PC-3 (cell line): ENCODE data around the gene WLS. TPM values are rescaled to one million over a fixed set of nuclear protein-coding genes. Genes with fewer than 3 reads are reported as not detected.

Experiments used
- ATAC-seq: fragments of 200-7000 bp; cut with Tn5 transposase; 2 replicates; pipeline ENCODE4 v1.9.1; 2020; ENCODE audit warnings: mild to moderate bottlenecking, moderate library complexity
- BruUV-seq: library from RNA; stranded (reverse); fragments of 400-500 nt; replicated peaks from 2 replicates; lab custom pipeline; 2021; lab: Mats Ljungman, UMichigan
- CTCF ChIA-PET: fragments of 300-600 bp; sonication (Branson Sonifier 250); formaldehyde crosslinking; loops from one replicate; lab custom pipeline; 2022; ENCODE audit warnings: antibody characterized with exemption; lab: Charles Lee
- POLR2A ChIA-PET: fragments of 300-600 bp; sonication (Branson Sonifier 250); formaldehyde crosslinking; loops from one replicate; lab custom pipeline; 2022; ENCODE audit warnings: antibody characterized with exemption; ENCODE audit not compliant: unreplicated experiment; lab: Charles Lee
- DNase-seq: peaks from one replicate; pipeline ENCODE4 v3.0.0-alpha.2; 2015
- H2AFZ ChIP-seq: fragments of 300-600 bp; sonication (generic); 2 replicates; pipeline ENCODE4 v1.6.0; 2016; ENCODE audit warnings: antibody characterized with exemption, low read length
- H3F3A ChIP-seq: fragments of 300-600 bp; sonication (generic); one replicate; pipeline ENCODE4 v1.6.0; 2017; ENCODE audit warnings: antibody characterized with exemption, low read length, control low read depth, mild to moderate bottlenecking; ENCODE audit not compliant: unreplicated experiment
- H3K27ac ChIP-seq: fragments of 300-600 bp; sonication (generic); 2 replicates; pipeline ENCODE4 v1.5.1; 2016; ENCODE audit warnings: mild to moderate bottlenecking, low read length
- H3K27me3 ChIP-seq: fragments of 300-600 bp; sonication (generic); 2 replicates; pipeline ENCODE4 v1.6.1; 2016; ENCODE audit warnings: low read length, mixed read lengths
- H3K36me3 ChIP-seq: fragments of 300-600 bp; sonication (generic); 2 replicates; pipeline ENCODE4 v1.6.1; 2016; ENCODE audit warnings: low read depth, mixed run types, low read length, mixed read lengths
- H3K4me1 ChIP-seq: fragments of 300-600 bp; sonication (generic); 2 replicates; pipeline ENCODE4 v1.5.1; 2016; ENCODE audit warnings: low read length; ENCODE audit not compliant: insufficient read depth
- H3K4me2 ChIP-seq: fragments of 300-600 bp; sonication (generic); 2 replicates; pipeline ENCODE4 v1.6.0; 2016; ENCODE audit warnings: low read length
- H3K4me3 ChIP-seq: fragments of 300-600 bp; sonication (generic); 2 replicates; pipeline ENCODE4 v1.5.1; 2016; ENCODE audit warnings: mild to moderate bottlenecking, low read length, mixed read lengths
- H3K79me2 ChIP-seq: fragments of 300-600 bp; sonication (generic); 2 replicates; pipeline ENCODE4 v1.6.1; 2017; ENCODE audit warnings: low read length, mixed read lengths
- H3K9ac ChIP-seq: fragments of 300-600 bp; sonication (generic); 2 replicates; pipeline ENCODE4 v1.6.0; 2016; ENCODE audit warnings: mild to moderate bottlenecking, low read length
- H3K9me2 ChIP-seq: fragments of 300-600 bp; sonication (generic); replicated peaks from 2 replicates; pipeline ENCODE4 v1.6.1; 2016; ENCODE audit warnings: mixed run types, low read length, mixed read lengths
- H3K9me3 ChIP-seq: fragments of 300-600 bp; sonication (generic); 2 replicates; pipeline ENCODE4 v1.6.1; 2016; ENCODE audit warnings: low read length, mixed read lengths
- H4K20me1 ChIP-seq: fragments of 300-600 bp; sonication (generic); 2 replicates; pipeline ENCODE4 v1.6.1; 2016; ENCODE audit warnings: low read length, mixed read lengths
- EZH2 ChIP-seq: fragments of 300-600 bp; sonication (generic); IDR thresholded peaks from one replicate; pipeline ENCODE4 v1.6.1; 2017; ENCODE audit warnings: antibody characterized with exemption, mild to moderate bottlenecking, low read length; ENCODE audit not compliant: unreplicated experiment
- EZH2phosphoT487 ChIP-seq: fragments of 300-600 bp; sonication (generic); IDR thresholded peaks from 2 replicates; pipeline ENCODE4 v1.6.1; 2018; ENCODE audit warnings: mild to moderate bottlenecking, antibody characterized with exemption, low read length, borderline replicate concordance
- intact Hi-C: fragments of 100-400 bp; cut with micrococcal nuclease; formaldehyde crosslinking; loops from 2 replicates; pipeline ENCODE4 v1.9.0; 2023
- total RNA-seq: library from RNA; depleted of rRNA; stranded (reverse); fragments of >200 nt; gene quantifications from 2 replicates; pipeline ENCODE4 v1.2.3, GENCODE V29; 2014
- TF ChIP-seq, protein P1 (sequence below): fragments of 300-600 bp; sonication (generic); conservative IDR thresholded peaks from 2 replicates; pipeline ENCODE4 v1.5.1; 2017; ENCODE audit warnings: antibody characterized with exemption, low read depth, mild to moderate bottlenecking, low read length

Gene WLS
- total RNA-seq, 1 experiment from 2014 or later = 19.1 TPM

DNA sequence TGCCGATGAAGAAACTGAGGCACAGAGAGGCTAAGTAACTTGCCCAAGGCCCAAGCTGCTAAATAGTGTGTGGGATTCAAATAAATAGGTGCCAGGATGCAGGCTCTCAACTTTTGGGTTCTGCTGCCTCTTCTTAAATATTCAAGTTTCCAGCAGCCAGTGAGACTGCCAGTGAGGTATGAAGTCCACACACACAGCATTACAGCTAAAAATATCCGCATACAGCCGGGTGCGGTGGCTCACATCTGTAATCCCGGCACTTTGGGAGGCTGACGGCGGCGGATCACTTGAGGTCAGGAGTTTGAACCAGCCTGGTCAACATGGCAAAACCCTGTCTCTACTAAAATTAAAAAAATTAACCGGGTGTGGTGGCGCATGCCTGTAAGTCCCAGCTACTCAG is 103.5 kb downstream of the WLS start:
- no peaks in the 10 kb centered on the region for H3K9me3 ChIP-seq
- H3K79me2 ChIP-seq = no peaks in the 10 kb centered on the region
- no peak overlapping the region for H2AFZ ChIP-seq
- intact Hi-C loops = no loop called here
- H3K4me2 ChIP-seq = no peak overlapping the region
- no peak overlapping the region for H3K27ac ChIP-seq
- H3F3A ChIP-seq = no peaks in the 10 kb centered on the region
- no peak for DNase-seq
- no peaks in the 10 kb centered on the region for H4K20me1 ChIP-seq
- no peaks in the 10 kb centered on the region for H3K27me3 ChIP-seq
- H3K36me3 ChIP-seq = no peaks in the 10 kb centered on the region; the same call in 1 of the 2 replicates
- CTCF ChIA-PET = no interaction called here
- POLR2A ChIA-PET = no interaction called here
- no peaks in the 10 kb centered on the region for H3K4me1 ChIP-seq
- no peak overlapping the region for H3K4me3 ChIP-seq
- no peak overlapping the region for H3K9ac ChIP-seq
- no peak for ATAC-seq
- no TSS peak for BruUV-seq
- TF ChIP-seq EZH2phosphoT487 = no peak
- no peak for TF ChIP-seq EZH2
- TF ChIP-seq, protein P1, sequence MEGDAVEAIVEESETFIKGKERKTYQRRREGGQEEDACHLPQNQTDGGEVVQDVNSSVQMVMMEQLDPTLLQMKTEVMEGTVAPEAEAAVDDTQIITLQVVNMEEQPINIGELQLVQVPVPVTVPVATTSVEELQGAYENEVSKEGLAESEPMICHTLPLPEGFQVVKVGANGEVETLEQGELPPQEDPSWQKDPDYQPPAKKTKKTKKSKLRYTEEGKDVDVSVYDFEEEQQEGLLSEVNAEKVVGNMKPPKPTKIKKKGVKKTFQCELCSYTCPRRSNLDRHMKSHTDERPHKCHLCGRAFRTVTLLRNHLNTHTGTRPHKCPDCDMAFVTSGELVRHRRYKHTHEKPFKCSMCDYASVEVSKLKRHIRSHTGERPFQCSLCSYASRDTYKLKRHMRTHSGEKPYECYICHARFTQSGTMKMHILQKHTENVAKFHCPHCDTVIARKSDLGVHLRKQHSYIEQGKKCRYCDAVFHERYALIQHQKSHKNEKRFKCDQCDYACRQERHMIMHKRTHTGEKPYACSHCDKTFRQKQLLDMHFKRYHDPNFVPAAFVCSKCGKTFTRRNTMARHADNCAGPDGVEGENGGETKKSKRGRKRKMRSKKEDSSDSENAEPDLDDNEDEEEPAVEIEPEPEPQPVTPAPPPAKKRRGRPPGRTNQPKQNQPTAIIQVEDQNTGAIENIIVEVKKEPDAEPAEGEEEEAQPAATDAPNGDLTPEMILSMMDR = no peak
- no peaks in the 10 kb centered on the region for H3K9me2 ChIP-seq

DNA sequence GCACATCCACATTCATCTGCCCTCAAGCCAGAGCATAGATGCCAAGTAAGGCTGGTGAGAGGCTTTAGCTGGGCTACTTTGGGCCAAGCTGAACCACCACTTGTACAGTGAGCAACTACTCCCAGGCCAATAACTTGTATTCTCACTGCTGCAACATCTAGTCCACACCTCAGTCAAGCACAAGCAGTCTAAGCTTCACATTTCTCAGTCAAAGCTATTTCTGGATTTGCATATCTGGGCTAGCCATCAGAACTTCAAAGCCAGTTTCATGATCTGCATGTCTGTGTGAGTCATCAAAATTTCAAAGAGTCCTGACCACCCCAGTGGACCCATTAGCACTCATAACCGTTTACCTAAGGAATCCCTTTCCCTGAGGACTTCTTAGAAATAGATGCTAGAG is 104.2 kb downstream of the WLS start:
- H3K4me2 ChIP-seq = no peak overlapping the region
- no peaks in the 10 kb centered on the region for H3K4me1 ChIP-seq
- no peaks in the 10 kb centered on the region for H3K9me3 ChIP-seq
- H3K79me2 ChIP-seq = no peaks in the 10 kb centered on the region
- H3K9ac ChIP-seq = no peak overlapping the region
- no peaks in the 10 kb centered on the region for H3K27me3 ChIP-seq
- no peak overlapping the region for H3K27ac ChIP-seq
- H2AFZ ChIP-seq = no peak overlapping the region
- ATAC-seq (no peak), DNase-seq (no peak)
- TF ChIP-seq EZH2 (no peak), EZH2phosphoT487 (no peak)
- TF ChIP-seq, protein P1 = no peak
- ChIA-PET POLR2A (no interaction called here), CTCF (no interaction called here)
- intact Hi-C loops = no loop called here
- no peaks in the 10 kb centered on the region for H4K20me1 ChIP-seq
- BruUV-seq = no TSS peak
- H3K9me2 ChIP-seq = no peaks in the 10 kb centered on the region
- H3K4me3 ChIP-seq = no peak overlapping the region
- no peaks in the 10 kb centered on the region; the same call in 1 of the 2 replicates for H3K36me3 ChIP-seq
- no peaks in the 10 kb centered on the region for H3F3A ChIP-seq

DNA sequence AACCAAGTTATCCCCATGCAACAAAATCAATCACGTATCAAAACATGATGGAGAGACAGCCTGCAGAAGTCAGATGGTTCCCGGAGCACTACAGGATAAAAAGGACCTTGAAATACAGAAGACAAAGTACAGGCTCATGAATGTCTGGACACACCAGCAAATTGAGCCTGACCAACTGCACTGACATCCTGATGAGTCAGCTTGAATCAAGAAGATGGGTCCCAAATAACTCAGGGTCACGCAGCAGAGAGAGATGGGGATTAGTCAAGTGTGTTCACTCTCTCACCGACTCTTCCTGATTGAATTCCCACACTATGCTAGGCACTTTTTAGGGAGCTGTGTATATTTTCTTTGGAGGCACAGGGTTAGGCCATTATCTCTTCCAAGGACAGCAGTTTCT is 110.8 kb downstream of the WLS start:
- no peak overlapping the region for H2AFZ ChIP-seq
- TF ChIP-seq EZH2 (no peak), EZH2phosphoT487 (no peak)
- TF ChIP-seq, protein P1 = no peak
- no peaks in the 10 kb centered on the region for H3K27me3 ChIP-seq
- no peaks in the 10 kb centered on the region for H3F3A ChIP-seq
- no peak overlapping the region for H3K9ac ChIP-seq
- H3K79me2 ChIP-seq = no peaks in the 10 kb centered on the region
- no peaks in the 10 kb centered on the region for H3K9me3 ChIP-seq
- intact Hi-C loops = loop anchor here (2.0 to 5.0 kb wide), 3 partner anchors 51 to 111 kb away; partner anchors contain the start of gene WLS
- no TSS peak for BruUV-seq
- no peaks in the 10 kb centered on the region for H4K20me1 ChIP-seq
- peak overlapping the region; percentile 10; the same call in 1 of the 2 replicates for H3K27ac ChIP-seq
- DNase-seq (peak; percentile 63), ATAC-seq (peak; percentile 76)
- CTCF ChIA-PET = interaction anchor here (1.0 to 1.8 kb wide), 2 partner anchors 201 to 263 kb away, joined by 3 to 10 read pairs; no protein-coding TSS in a partner anchor
- H3K4me1 ChIP-seq = peaks cover 9% of the 10 kb centered on the region; the same call in 1 of the 2 replicates
- H3K9me2 ChIP-seq = no peaks in the 10 kb centered on the region
- no peak overlapping the region for H3K4me2 ChIP-seq
- no peaks in the 10 kb centered on the region; the same call in 1 of the 2 replicates for H3K36me3 ChIP-seq
- H3K4me3 ChIP-seq = no peak overlapping the region
- POLR2A ChIA-PET = no interaction called here
